GM23248 (cell line): ENCODE measurements around the gene P2RX2.

Experiments
- EZH2 ChIP-seq: fragments of 200-600 bp; sonication (generic); IDR thresholded peaks from 2 replicates; pipeline ENCODE4 v1.6.1; 2018; ENCODE audit warnings: antibody characterized with exemption, mild to moderate bottlenecking; ENCODE audit not compliant: insufficient read depth, poor library complexity, severe bottlenecking
- EZH2phosphoT487 ChIP-seq: fragments of 200-600 bp; sonication (generic); IDR thresholded peaks from 2 replicates; pipeline ENCODE4 v1.6.1; 2018; ENCODE audit warnings: antibody characterized with exemption, moderate library complexity, mild to moderate bottlenecking, low read depth; ENCODE audit not compliant: insufficient read depth

DNA sequence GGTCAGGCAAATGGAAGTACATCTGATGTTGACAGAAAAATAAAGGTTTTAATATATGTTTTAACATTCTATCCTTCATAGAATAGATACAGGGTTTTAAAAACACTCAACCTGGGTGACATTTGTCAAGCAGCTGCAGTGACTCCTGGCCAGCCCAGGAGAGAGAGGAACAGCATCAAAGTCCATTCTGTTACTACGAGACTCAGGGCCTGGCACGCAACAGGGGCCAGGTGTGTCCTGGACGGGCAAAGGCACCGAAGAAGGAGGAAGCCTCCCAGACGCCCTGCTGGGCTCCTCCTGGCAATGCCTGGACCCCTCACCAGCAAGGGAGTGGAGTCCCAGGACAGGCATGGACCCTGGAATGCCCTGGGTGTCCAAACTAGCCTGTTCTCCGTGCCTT is 30.3 kb upstream of the P2RX2 start:
- TF ChIP-seq EZH2 (no peak), EZH2phosphoT487 (no peak)
